ENCODE measurements around the gene PPIP5K1.

PPIP5K1 gene

GRCh38 chr15:43488790-43489189 lies 101.2 kb downstream of the PPIP5K1 start:
- DNase-seq (ENCODE audit: low spot score): no peak

- no peak for DNase-seq (ENCODE audit: low spot score)
Observed at GRCh38 chr15:43487271-43487895, 102.6 kb downstream of the PPIP5K1 start.

- no peak for DNase-seq (ENCODE audit: low spot score)
Observed at GRCh38 chr15:43484455-43484854, 105.6 kb downstream of the PPIP5K1 start.
